Activated T-cell treated with anti-CD3 and anti-CD28 coated beads, Interleukin-2, amount 50 U/mL, for 24 hours (primary cell): ENCODE results near the gene TMEM270.

Source experiments
- DNase-seq: peaks from one replicate; pipeline ENCODE4 v3.0.0-alpha.2; 2020
- H3K27ac Mint-ChIP-seq: 2 replicates; pipeline ENCODE4 v1.8.0; 2020; ENCODE audit warnings: mild to moderate bottlenecking, mixed read lengths
- H3K27me3 Mint-ChIP-seq: 2 replicates; pipeline ENCODE4 v1.8.0; 2020; ENCODE audit warnings: mixed read lengths
- H3K36me3 Mint-ChIP-seq: 2 replicates; pipeline ENCODE4 v1.8.0; 2020; ENCODE audit warnings: low read depth, mixed read lengths
- H3K4me1 Mint-ChIP-seq: 2 replicates; pipeline ENCODE4 v1.8.0; 2020; ENCODE audit warnings: low read depth, mixed read lengths
- H3K4me3 Mint-ChIP-seq: 2 replicates; pipeline ENCODE4 v1.8.0; 2020; ENCODE audit warnings: mild to moderate bottlenecking, moderate library complexity, mixed read lengths
- H3K9me3 Mint-ChIP-seq: 2 replicates; pipeline ENCODE4 v1.8.0; 2020; ENCODE audit warnings: mixed read lengths

TMEM270 gene

DNA sequence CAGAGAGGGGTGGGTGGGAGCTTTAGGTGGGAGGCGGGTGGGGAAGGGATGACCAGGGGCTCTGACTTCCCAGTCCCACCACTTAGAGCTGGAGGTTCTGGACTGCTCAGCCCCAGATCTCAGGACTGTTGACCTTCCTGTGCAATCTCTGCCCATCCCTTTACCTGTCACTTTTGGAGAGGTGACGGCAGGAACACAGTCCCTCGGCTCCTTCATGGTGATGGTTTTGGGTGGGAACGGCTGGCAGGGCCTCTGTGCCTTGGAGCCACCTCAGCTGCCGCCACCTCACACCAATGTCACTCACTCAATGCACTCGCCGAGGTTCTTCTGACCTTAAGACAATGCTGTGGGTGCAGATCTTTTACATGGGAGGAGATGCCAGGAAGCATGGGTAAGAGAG lies 49.0 kb downstream of the TMEM270 start:
- Mint-ChIP-seq H3K27ac (no peak overlapping the region), H3K4me3 (no peak overlapping the region)

DNA sequence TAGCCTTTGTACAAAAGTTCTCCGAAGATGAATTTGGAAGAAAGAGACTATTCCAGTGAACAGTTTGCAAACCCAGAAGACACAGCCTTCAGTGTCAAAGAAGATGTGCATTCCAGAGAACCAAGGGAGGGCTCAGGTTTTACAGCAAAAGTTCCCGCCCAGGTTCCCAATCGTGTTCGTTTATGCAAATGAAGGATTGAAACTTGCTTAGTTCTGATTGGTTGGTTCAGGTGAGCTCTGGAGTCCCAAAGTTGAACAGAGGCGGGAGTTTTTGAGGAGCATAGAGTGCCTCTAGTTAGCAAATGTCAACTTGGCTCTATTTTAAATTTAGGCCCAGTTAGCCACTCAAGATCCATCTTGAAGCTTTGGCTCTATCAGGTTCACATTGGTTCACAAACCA lies 51.3 kb downstream of the TMEM270 start:
- H3K27me3 Mint-ChIP-seq, result peaks cover 10% of the 10 kb centered on the region
- no peaks in the 10 kb centered on the region for H3K4me1 Mint-ChIP-seq
- no peak for DNase-seq
- H3K27ac Mint-ChIP-seq, result no peak overlapping the region
- H3K4me3 Mint-ChIP-seq, result no peak overlapping the region
- no peaks in the 10 kb centered on the region for H3K9me3 Mint-ChIP-seq
- no peaks in the 10 kb centered on the region for H3K36me3 Mint-ChIP-seq

More for the DNA sequence above, 49.0 kb downstream of the TMEM270 start:
- peaks cover 4% of the 10 kb centered on the region for H3K27me3 Mint-ChIP-seq
- H3K4me1 Mint-ChIP-seq, result no peaks in the 10 kb centered on the region
- DNase-seq, result peak; percentile 2
- H3K36me3 Mint-ChIP-seq, result no peaks in the 10 kb centered on the region
- H3K9me3 Mint-ChIP-seq, result no peaks in the 10 kb centered on the region
